CD4-positive, alpha-beta T cell treated with Interleukin-2 at 100 ng/mL for 4 hours (primary cell): ENCODE results near the gene TMEM163.
"Not testable (repeated sequence)": the region's sequence is repeated elsewhere in the genome, so short reads cannot be mapped to it uniquely, and the experiment has no call there.

ENCODE experiments used
- DNase-seq: peaks from one replicate; pipeline ENCODE4 v3.0.0-alpha.2; 2020; ENCODE audit warnings: low spot score

The TMEM163 gene

DNA sequence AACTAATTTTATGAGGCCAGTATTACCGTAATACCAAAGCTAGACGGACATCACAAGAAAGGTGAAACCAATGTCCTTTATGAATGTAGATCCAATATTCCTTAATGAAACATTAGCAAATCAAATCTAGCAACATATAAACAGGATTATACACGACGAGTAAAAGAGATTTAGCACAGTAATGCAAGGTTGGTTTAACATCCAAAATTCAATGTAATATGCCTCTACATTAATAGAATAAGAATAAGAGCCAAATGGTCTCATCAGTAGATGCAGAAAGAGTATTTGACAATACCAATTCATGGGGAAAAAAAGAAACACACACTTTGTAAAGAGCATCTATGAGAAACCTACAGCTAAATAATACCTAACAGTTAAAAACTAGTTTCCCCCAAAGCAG is 99.5 kb downstream of the TMEM163 start:
- no peak for DNase-seq

DNA sequence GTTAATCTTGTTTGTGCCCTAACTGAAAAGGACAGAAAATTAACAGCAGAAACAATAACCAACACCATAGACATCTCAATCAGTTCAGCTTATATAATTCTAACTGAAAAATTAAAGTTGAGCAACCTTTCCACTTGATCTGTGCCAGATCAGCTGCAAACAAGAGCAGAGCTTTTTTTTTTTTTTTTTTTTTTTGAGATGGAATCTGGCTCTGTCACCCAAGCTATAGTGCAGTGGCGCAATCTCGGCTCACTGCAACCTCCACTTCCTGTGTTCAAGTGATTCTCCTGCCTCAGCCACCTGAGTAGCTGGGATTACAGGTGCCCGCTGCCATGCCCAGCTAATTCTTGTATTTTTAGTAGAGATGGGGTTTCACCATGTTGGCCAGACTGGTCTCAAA is 103.3 kb downstream of the TMEM163 start:
- DNase-seq = not testable (repeated sequence)

DNA sequence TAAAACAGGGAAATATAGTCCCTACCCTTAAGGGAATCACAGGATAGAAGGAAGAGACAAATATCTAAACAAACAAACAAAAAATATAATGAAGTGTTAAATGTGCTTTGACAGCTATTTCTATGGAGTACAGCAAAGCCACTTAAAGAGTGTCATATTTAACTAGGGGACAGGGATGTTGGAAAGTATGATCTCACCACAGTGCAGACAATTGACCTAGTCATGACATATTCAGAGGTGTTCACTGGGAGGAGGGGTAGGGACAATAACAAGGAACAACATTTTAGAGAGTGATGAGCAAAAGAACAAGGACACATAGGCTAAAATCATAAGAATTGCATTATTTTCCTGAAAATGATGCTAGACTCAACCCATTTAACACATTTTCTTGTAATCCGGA is 107.5 kb downstream of the TMEM163 start:
- DNase-seq = no peak

DNA sequence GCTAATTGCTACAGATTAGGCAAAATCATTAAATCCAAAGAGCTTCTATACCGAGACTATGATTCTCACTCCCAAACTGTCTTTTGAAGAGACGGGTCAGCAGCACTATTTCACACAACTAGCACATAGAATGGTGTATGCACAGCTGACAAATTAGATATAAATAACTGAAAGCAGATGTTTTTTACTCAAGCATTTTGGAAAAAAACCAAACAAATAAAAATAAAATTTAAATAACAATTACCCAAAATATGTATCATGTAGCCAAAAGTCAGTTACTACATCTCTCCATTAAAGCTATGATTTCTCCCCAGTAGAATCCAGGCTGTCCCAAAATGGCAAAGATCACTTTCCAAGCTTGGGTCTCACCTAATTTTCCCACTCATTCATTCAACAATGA is 107.9 kb downstream of the TMEM163 start:
- no peak for DNase-seq

DNA sequence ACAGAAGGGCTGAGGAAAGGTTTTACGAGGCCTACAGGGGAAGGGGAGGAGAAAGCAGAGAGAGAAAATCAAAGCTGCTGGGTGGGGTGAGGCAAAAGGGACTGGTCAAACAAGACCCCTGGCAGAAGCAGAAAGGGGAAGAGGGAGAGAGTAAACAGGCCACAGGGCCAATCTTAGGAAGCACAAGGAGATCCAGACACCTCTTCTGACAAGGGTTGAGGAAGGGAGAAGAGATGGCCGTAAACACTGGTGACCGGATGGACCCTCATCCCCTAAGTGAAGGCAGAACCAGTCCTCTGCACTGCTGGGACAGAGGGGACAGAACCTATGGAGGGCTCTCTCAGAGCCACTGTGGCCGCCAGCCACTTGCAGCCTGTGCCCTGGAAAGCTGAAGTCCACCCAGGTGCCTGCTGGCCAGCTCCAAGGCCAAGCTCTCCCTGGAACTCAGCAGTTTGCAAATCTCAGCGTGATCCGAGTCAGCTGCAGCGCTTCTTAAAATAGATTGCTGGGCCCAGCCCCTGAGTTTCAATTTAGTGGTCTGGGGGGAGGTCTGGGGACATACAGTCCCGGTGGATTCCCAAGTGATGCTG is 108.8 kb downstream of the TMEM163 start:
- no peak for DNase-seq

DNA sequence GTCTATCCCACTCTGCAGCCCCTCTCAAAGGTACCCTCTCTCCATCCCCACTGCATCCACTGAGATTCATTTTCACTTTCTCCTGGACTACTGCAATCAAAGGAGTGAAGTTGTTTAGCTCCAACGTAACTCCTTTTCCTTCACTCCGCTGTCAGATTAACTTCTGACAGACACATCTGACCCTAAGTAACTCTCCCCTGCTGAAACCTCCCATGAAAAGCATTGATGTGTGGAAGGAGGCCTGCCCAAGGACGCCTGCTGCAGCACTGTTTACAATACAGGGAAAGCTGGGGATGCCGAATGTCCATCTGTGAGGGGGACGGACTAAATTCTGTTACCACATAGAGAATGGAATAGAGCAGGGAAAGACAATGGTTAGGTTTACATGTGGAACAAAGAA is 114.8 kb downstream of the TMEM163 start:
- no peak for DNase-seq

DNA sequence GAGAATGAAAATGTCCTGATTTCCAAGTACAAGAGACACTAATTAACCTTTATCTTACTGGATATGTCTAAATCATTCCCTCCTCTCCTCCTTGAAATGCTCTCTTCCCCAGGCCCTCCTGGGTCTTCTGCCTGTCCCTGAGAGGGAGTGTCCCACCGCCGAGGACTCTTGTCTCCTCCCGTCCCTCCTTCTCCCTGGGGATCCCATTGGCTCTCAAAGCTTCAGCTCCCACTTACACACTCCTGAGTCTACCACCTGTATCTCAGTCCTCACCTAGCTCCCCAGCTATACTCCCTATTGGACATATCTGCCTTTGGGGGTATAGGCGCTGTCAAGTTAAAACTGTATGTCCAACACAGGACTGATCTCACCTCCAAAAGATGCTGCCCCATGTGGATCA is 116.1 kb downstream of the TMEM163 start:
- DNase-seq = no peak

DNA sequence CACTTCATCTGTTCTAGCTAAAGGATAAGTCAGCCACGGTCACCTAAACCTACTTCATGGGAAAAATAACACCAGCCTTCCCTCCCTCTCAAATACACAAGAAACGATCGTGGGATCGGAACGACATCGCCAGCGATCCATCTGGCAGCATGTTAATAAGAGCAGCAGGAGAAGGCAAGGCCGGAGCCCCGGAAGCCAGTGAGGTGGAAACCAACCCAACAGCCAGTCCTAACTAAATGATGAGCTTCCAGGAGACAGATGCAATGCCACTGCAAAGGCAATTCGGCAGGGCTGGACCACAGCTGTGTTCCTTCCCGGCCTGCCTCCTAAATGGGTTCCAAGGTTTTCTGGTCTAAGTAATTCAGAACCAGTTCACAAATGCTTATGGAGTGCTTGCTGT is 117.5 kb downstream of the TMEM163 start:
- DNase-seq = no peak

DNA sequence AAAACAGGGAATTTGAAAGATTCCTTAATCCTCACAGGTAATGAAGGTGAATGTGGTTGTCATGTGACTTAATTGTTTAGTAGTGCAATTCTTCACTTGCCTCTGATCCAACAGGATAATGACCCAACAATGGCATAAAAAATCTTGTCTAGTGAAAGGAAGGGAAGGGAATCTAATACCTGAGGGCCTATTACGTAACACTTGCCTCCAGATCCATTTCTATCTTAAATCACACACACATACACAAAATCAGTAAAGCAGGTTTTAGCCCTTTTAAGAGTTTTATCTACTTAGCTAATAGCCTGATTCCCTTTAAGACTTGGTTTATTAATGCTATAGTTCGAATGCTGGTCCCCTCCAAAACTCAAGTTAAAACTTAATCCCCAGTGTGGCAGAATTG is 118.6 kb downstream of the TMEM163 start:
- DNase-seq = no peak

DNA sequence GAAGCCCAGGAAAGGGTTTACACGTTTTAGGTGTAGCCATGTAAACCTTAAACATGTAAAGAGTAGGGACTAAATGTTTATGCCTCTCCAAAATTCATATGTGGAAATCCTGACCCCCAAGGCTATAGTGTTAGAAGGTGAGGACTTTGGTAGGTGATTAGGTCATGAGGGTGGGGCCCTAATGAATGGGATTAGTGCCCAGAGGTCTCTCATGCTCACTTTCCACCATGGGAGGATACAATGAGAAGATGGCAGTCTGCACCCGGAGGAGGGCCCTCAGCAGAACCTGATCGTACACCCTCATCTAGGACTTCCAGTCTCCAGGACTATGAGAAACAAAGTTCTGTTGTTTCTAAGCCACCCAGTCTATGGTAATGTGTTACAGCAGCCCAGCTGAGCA is 119.6 kb downstream of the TMEM163 start:
- DNase-seq = no peak

DNA sequence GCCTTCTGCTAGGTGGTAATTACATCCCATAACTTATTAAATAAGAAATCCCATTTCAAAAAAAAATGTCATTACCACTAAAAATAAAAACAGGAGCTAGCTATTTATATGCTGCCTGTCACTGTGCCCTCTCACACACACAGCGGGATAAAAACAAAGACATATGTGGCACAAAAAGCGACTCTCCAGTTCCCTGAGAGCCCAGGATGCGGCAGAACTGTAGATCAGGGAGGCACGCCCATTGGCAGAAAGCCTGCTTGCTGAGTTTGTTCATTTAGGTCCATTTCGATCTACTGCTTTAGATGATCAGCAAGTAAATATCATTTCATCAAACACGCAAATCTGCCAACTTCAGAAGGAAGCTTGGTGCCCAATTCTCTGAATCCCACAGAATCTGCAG is 124.4 kb downstream of the TMEM163 start:
- DNase-seq = no peak

DNA sequence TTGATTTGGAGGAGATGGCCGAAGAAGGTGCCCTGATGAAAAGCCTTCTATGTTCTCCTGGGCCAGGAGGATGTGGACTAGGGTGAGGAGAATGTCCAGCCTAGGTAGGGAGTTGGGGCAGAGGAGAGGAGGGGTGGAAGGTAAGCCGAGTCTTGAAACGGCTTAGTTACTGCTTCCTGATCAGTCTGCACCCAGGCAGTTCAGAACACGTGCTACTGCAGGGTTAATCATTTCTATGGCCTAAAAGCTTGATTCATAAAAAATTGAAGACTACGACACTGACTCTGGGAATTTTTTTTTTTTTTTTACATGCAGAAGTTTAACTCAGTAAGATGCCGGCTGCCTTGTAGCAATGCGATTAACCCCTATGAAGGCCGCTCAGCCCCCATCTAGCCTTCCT is 125.3 kb downstream of the TMEM163 start:
- no peak for DNase-seq

DNA sequence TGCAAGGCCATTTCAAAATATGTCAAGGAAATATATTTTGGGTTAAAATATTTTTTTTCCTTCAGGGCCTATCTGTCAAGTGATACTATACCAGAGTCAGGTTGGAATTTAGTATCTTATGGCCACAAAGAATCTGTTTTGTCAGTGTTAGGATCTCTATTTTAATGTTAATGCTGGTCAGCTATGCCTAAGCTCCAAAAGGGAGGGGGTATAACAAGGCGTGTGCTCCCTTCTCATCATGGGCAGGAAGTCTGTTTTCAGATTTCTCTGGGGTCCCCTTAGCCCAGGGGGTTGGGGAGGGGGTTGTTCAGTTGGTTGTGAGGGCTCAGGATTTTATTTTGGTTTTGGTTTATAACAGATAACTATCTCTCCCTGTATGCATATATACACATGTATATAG is 126.4 kb downstream of the TMEM163 start:
- DNase-seq = no peak

DNA sequence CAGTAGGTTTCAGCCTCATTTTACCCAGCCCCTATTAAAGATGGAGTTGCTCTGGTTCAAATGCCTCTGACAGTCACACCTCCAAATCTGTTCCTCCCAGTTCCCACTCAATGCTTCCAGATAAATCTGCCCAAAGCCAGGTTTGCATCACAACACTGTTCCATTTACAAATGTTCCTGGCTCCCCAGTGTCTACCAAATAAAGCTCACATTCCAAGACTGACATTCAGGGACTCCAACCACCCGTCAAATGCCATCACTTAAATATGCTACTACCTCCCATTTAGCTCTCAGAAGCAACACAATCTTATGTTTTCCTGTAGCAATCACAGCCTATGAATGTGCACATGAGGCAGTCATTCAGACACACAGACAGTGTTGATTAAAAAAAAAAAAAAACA is 127.3 kb downstream of the TMEM163 start:
- DNase-seq = no peak

DNA sequence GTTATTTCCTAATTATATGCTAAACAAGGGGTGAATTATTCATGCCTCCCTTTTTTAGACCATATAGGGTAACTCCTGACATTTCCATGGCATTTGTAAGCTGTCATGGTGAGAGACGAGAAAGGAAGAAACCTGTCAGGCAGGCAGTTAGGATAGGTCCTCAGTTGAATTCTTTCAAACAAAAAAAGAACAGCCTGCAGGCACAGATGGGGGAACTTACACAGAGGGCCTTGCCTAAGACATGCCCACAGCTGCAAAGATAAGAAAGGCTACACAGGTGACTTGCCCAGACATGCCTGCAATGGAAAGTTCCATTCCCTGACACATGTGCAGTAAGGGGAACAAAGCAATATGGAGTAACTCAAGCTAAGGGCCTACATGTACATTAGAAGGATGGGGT is 128.1 kb downstream of the TMEM163 start:
- no peak for DNase-seq

DNA sequence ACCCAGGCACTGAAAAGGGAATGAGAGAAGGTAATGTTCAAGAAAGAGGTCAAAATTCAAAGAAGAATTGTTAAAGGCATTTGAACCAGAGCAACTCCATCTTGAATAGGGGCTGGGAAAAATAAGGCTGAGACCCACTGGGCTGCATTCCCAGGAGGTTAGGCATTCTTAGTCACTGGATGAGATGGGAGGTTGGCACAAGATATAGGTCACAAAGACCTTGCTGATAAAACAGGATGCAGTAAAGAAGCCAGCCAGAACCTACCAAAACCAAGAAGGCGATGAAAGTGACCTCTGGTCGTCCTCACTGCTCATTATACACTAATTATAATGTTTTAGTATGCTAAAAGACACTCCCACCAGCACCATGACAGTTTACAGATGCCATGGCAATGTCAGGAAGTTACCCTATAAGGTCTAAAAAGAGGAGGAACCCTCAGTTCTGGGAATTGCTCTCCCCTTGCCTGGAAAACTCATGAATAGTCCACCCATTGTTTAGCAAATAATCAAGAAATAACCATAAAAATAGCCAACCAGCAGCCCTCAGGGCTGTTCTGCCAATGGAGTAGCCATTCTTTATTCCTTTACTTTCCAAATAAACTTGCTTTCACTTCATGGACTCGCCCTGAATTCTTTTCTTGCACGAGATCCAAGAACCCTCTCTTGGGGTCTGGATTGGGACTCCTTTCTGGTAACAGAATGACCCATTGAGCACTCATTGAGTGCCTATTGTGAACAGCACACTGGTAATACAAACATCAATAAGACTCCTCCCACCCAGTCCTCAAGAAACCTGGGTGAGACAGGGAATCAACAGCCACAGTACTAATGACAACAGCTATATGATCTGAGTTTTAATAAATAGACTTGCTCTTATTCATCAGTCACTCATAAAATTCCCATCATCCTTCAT is 129.4 kb downstream of the TMEM163 start:
- DNase-seq = not testable (repeated sequence)

DNA sequence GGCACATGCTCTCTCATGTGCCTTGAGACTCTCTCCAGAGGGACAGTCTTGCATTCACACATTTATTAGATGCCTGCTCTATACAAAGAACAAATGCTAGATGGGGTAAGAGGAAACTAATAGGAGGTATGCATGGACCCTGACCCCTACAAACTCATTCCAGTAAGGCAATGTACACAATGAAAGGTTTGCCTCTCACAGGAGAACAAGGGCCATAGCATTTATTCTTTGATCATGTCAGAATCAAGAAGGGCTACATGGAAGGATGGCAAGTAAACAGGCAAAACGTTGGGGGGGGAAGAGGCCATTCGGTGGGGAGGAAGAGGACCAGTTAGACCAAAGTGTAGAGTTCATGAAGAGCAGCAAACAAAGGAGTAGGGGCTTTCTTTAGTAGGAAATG is 130.2 kb downstream of the TMEM163 start:
- DNase-seq = no peak

DNA sequence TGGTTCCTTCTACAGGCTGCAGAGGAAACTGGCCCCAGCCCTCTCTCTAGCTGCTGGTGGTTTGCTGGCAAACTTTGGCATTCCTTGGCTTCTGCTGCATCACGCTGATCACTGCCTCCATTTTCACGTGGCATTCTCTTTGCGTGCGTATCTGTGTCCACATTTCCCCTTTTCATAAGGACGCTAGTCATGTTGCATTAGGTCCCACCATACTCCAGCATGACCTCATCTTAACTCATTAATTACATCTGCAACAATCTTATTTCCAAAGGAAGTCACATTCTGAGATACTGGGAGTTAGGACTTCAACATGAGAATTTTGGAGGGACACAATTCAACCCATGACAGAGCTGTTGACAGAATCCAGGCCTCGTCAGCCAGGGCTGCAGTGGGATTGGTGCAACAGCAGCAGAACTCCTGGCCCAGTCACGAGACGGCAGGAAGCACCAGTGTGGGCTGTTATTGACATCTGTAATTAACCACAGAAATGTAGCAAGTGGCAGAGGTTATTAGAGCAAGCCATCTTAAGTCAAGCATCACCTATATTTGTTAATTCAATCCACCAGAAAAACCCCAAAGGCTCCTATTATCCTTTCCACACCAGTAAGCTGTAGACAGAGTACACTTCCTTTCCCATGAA is 132.4 kb downstream of the TMEM163 start:
- no peak for DNase-seq

DNA sequence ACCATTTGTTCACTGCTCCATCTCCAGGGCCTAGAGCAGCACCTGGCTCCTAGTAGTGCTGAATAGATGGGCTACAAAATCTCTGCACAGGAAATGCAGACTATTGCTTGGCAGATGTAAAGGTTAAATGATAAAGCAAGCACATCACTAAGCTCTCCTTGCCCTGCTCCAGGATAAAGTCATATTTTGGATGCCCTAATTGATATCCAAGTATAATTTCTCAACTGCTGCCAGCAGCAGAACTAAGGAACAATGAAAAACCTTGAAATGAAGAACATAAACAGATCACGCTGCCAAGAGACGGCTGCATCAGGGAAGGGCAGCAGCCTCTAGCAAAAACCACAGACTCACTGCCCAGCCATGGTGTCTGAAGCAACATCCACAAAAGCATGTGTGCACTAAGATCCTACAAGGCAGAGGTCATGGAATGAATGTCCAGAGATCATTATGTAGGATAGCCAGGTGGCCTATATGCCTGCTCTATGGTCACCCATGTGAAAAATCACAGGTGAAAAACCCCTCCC is 134.7 kb downstream of the TMEM163 start:
- DNase-seq = no peak

DNA sequence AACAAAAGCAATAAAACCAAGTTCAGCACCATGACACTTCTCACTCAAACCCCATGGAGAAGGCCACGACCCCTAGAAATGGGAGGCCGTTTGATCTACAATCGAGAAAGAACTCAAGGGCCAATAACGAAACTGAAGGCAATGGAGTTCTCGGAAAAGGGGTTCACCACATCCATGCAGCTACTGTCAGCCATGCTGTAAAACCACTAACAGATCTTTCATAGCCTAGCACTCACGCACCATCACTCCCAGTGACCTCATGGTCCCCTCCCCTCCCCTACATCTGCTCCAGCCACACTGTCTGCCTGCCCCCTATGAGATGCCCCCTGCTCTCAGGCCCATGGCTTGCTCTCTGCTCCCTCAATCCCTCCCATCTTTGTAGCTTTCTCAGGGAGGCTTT is 135.3 kb downstream of the TMEM163 start:
- DNase-seq = no peak

DNA sequence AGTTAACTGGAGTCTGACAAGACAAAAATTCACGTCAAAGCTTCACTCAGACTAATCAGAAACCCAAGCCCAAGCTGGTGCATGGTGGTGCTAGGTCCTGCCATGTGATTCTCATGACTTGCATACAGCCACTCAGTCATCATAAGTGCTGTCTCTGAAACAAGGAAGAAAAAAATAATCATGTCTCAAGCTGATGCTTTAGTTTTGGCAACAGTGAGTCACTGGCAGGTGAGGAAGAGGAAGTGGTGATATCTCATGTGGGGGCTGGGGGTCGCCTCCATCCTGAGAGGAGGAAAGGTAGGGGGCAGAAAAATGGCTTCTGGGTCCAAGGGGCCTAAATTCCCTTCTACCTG is 136.3 kb downstream of the TMEM163 start:
- DNase-seq = no peak

DNA sequence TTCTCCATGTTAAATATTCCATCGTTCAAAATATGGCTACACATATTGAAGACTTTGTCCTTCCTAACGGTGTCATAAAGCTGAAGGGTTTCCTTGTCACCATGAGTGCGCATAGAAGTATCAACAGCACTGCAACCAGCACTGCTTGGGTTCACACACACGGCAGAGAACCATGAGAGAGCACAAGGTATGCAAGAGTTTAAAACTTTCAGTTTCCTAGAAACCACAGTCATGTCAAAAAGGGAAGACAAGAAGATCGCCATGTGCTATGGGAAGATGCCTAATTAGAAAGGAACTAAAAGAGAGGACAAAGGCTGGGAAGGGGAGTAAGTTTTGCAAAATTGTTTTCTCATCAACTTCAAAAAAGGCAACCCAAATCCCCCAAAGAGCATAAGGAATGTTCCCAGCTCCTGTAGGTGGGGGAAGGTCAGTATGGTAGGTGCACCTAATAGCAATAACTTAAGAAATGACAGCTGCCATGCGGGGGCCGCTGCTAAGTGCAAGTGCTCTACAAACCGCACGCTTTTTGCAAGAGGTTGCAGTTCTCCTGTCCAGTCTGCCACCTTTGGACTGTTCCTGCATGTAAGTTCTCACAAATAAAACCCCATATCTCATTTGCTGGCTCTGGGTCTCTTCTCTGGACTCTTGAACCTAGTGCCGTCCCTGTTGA is 136.8 kb downstream of the TMEM163 start:
- no peak for DNase-seq

DNA sequence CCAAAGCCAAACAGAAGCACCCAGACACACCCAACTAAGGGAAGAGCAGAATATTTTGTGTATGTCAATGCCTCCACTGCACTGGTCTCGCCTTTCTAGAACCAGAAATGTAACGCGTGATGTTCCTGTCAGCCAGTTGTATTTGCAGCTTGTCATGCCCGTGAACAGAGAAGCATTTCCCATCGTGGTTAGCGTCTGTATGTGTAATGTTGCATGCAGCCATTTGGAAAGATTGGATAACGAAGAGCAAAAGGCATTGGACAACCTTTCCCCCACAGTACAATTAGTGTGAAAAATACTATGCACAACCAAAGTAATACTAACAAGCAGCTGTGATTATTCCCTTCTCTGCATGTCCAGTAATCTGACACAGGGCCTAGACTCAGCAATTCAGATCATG is 140.5 kb downstream of the TMEM163 start:
- DNase-seq = no peak
